Glutamatergic neuron (in vitro differentiated cells): ENCODE results near the gene SMIM1. TPM values are rescaled to one million over a fixed set of nuclear protein-coding genes. Genes with fewer than 3 reads are reported as not detected.

Experiments
- DNase-seq: peaks from one replicate; pipeline ENCODE4 v3.0.0; 2022
- H3K27ac Mint-ChIP-seq: one replicate; pipeline ENCODE4 v1.8.0; 2020; ENCODE audit warnings: mild to moderate bottlenecking, mixed read lengths, inconsistent platforms; ENCODE audit not compliant: unreplicated experiment
- H3K27me3 Mint-ChIP-seq: one replicate; pipeline ENCODE4 v1.8.0; 2020; ENCODE audit warnings: mild to moderate bottlenecking, moderate library complexity, mixed read lengths, inconsistent platforms; ENCODE audit not compliant: unreplicated experiment
- H3K36me3 Mint-ChIP-seq: one replicate; pipeline ENCODE4 v1.8.0; 2020; ENCODE audit warnings: mild to moderate bottlenecking, mixed read lengths, inconsistent platforms; ENCODE audit not compliant: unreplicated experiment
- H3K4me1 Mint-ChIP-seq: one replicate; pipeline ENCODE4 v1.8.0; 2020; ENCODE audit warnings: mild to moderate bottlenecking, low read depth, mixed read lengths, inconsistent platforms; ENCODE audit not compliant: unreplicated experiment
- H3K4me3 Mint-ChIP-seq: one replicate; pipeline ENCODE4 v1.8.0; 2020; ENCODE audit warnings: mild to moderate bottlenecking, mixed read lengths, inconsistent platforms; ENCODE audit not compliant: unreplicated experiment
- H3K9me3 Mint-ChIP-seq: one replicate; pipeline ENCODE4 v1.8.0; 2020; ENCODE audit warnings: mild to moderate bottlenecking, moderate library complexity, mixed read lengths, inconsistent platforms; ENCODE audit not compliant: unreplicated experiment
- total RNA-seq: library from RNA; stranded (reverse); fragmentation: NEBNext Ultra II Directional; extraction: Animal tissue kit (Norgen Biotek cat#: 25700); gene quantifications from one replicate; pipeline ENCODE4 v1.2.1, GENCODE V29; 2021; ENCODE audit not compliant: unreplicated experiment
- TF ChIP-seq, protein P1 (sequence below): fragments of 200-600 bp; sonication (generic); IDR thresholded peaks from one replicate; pipeline ENCODE4 v1.5.0; 2021; ENCODE audit not compliant: partially characterized antibody, unreplicated experiment

SMIM1 gene
- total RNA-seq, 1 donor from 2014 or later = 7.5 TPM

DNA sequence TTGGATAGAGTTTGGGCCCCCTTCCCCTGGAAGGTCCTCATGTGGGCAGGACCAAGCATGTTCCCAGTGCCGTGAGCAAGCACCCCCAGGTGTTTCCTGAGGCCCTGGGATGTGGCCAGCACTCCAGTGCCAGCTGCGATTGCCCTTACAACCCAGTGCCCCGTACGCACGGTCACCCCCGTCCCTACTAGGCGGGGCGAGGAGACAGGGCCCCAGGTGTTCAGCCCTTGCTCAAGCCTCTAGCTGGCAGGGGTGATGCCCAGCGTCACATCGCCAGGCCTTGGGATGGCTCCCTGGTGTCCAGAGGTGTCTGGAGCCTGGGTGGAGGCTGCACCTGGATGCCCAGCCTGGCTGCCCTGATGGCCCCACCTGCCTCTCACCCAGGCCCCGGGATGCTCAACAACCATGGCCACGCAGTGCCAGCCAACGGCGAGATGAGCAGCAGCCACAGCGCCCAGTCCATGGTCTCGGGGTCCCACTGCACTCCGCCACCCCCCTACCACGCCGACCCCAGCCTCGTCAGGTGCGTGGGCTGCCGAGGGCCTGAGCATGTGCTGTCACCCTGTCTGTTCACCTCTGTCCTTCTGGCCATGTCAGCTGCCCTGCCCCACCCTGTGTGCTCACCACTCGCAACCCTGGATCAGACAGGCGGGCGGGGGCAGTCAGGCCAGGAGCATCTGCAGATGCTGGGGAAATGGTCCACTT is 41.9 kb upstream of the SMIM1 start:
- peak; percentile 35 for DNase-seq
- H3K4me3 Mint-ChIP-seq = no peak overlapping the region
- H3K36me3 Mint-ChIP-seq = no peaks in the 10 kb centered on the region
- H3K4me1 Mint-ChIP-seq = peaks cover 25% of the 10 kb centered on the region
- peak overlapping the region; percentile 66 for H3K27ac Mint-ChIP-seq
- peaks cover 17% of the 10 kb centered on the region for H3K27me3 Mint-ChIP-seq
- H3K9me3 Mint-ChIP-seq = peaks cover 6% of the 10 kb centered on the region
- TF ChIP-seq, protein P1, sequence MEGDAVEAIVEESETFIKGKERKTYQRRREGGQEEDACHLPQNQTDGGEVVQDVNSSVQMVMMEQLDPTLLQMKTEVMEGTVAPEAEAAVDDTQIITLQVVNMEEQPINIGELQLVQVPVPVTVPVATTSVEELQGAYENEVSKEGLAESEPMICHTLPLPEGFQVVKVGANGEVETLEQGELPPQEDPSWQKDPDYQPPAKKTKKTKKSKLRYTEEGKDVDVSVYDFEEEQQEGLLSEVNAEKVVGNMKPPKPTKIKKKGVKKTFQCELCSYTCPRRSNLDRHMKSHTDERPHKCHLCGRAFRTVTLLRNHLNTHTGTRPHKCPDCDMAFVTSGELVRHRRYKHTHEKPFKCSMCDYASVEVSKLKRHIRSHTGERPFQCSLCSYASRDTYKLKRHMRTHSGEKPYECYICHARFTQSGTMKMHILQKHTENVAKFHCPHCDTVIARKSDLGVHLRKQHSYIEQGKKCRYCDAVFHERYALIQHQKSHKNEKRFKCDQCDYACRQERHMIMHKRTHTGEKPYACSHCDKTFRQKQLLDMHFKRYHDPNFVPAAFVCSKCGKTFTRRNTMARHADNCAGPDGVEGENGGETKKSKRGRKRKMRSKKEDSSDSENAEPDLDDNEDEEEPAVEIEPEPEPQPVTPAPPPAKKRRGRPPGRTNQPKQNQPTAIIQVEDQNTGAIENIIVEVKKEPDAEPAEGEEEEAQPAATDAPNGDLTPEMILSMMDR = no peak

DNA sequence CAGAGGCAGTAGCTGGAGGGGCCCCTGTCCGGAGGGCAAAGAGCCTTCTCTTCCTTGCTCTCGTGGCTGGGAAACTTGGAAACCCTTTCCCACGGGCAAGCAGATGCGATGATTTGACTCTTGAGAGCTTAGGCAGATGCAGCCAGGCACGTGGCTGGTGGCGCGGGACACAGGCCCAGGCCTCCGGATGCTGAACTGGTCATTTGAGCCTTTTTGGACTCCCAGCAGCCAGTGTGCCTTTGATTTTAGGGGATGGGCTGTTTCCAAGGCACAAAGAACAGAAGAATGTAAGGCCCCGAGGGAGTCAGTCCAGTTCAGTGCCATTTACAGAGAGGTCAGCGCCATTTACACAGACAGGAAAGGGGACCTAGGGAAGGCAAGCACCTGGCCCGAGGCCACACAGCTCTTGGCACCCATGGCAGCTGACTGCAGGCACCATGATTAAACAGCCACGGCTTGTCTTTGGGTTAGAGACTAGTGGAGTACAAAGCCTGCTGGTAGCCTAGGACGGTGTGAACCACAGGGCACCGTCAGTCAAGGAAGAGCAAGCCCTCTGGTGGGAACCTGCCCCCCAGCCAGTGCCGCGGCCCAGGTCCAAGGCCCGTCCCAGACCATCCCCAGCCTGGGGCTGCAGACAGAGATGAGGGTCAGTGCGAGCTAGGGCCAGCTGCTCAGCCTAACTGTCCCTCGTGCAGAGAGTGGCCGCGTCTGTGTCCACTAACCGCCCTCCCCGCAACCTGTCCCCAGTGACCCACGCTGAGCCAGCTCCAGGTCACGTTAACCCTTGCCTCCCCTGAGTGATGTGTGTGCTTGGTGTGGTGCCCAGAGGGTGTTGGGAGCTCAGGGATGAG is 40.7 kb upstream of the SMIM1 start:
- peaks cover 34% of the 10 kb centered on the region for H3K4me1 Mint-ChIP-seq
- peak; percentile 64 for DNase-seq
- peaks cover 20% of the 10 kb centered on the region for H3K27me3 Mint-ChIP-seq
- H3K27ac Mint-ChIP-seq = peak overlapping the region; percentile 87
- peak overlapping the region; percentile 38 for H3K4me3 Mint-ChIP-seq
- TF ChIP-seq, protein P1 = no peak
- H3K9me3 Mint-ChIP-seq = peaks cover 12% of the 10 kb centered on the region
- H3K36me3 Mint-ChIP-seq = no peaks in the 10 kb centered on the region

DNA sequence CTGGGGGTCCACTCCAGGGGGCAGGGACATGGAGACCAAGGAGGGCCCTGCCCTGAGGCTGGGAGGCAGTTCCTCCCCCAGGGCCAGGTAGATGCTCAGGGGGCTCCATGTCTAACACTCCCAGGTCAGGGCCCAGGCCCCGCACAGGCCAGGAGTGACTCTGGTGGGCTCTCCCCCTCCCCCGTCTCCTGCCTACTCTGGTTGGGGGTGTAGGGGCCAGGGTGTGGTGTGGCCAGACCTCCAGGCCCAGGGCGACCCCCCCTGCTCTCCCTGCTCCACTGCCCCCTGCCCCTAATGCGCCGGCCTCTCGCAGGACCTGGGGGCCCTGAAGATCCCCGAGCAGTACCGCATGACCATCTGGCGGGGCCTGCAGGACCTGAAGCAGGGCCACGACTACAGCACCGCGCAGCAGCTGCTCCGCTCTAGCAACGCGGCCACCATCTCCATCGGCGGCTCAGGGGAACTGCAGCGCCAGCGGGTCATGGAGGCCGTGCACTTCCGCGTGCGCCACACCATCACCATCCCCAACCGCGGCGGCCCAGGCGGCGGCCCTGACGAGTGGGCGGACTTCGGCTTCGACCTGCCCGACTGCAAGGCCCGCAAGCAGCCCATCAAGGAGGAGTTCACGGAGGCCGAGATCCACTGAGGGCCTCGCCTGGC is 40.0 kb upstream of the SMIM1 start:
- Mint-ChIP-seq H3K36me3 (no peaks in the 10 kb centered on the region), H3K27ac (peak overlapping the region; percentile 87), H3K9me3 (peaks cover 12% of the 10 kb centered on the region), H3K4me1 (peaks cover 38% of the 10 kb centered on the region), H3K4me3 (no peak overlapping the region), H3K27me3 (peaks cover 20% of the 10 kb centered on the region)
- peak; percentile 63 for DNase-seq
- TF ChIP-seq, protein P1 = no peak

DNA sequence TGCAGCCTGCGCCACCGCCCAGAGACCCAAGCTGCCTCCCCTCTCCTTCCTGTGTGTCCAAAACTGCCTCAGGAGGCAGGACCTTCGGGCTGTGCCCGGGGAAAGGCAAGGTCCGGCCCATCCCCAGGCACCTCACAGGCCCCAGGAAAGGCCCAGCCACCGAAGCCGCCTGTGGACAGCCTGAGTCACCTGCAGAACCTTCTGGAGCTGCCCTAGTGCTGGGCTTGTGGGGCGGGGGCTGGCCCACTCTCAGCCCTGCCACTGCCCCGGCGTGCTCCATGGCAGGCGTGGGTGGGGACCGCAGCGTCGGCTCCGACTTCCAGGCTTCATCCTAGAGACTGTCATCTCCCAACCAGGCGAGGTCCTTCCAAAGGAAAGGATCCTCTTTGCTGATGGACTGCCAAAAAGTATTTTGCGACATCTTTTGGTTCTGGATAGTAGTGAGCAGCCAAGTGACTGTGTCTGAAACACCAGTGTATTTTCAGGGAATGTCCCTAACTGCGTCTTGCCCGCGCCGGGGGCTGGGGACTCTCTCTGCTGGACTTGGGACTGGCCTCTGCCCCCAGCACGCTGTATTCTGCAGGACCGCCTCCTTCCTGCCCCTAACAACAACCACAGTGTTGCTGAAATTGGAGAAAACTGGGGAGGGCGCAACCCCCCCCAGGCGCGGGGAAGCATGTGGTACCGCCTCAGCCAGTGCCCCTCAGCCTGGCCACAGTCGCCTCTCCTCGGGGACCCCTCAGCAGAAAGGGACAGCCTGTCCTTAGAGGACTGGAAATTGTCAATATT is 39.3 kb upstream of the SMIM1 start:
- DNase-seq = no peak
- H3K4me1 Mint-ChIP-seq = peaks cover 38% of the 10 kb centered on the region
- TF ChIP-seq, protein P1 = no peak
- no peak overlapping the region for H3K4me3 Mint-ChIP-seq
- peaks cover 20% of the 10 kb centered on the region for H3K27me3 Mint-ChIP-seq
- H3K36me3 Mint-ChIP-seq = no peaks in the 10 kb centered on the region
- peaks cover 12% of the 10 kb centered on the region for H3K9me3 Mint-ChIP-seq
- peak overlapping the region; percentile 48 for H3K27ac Mint-ChIP-seq
